ENCODE measurements around the gene G6PC2. TPM values are rescaled to one million over a fixed set of nuclear protein-coding genes. Genes with fewer than 3 reads are reported as not detected.
"Not testable (repeated sequence)": the region's sequence is repeated elsewhere in the genome, so short reads cannot be mapped to it uniquely, and the experiment has no call there.

The G6PC2 gene
- total RNA-seq, 4 donors from 2014 or later: 0.59 TPM; not detected in 3

GRCh38 chr2:168930242-168930641 lies 29.2 kb downstream of the G6PC2 start:
- Histone ChIP-seq H3K9me3 (no peaks in the 10 kb centered on the region), H3K4me3 (no peak overlapping the region), H3K27ac (no peak overlapping the region), H3K36me3 (no peaks in the 10 kb centered on the region), H3K4me1 (no peaks in the 10 kb centered on the region), H3K27me3 (no peaks in the 10 kb centered on the region)
- WGBS, 2 donors (ENCODE audit: low coverage in 1 of 2): 70 to 83% methylated on average over 1 of the region's 1 CpG
- no peak for ATAC-seq
- TF ChIP-seq, protein P1, sequence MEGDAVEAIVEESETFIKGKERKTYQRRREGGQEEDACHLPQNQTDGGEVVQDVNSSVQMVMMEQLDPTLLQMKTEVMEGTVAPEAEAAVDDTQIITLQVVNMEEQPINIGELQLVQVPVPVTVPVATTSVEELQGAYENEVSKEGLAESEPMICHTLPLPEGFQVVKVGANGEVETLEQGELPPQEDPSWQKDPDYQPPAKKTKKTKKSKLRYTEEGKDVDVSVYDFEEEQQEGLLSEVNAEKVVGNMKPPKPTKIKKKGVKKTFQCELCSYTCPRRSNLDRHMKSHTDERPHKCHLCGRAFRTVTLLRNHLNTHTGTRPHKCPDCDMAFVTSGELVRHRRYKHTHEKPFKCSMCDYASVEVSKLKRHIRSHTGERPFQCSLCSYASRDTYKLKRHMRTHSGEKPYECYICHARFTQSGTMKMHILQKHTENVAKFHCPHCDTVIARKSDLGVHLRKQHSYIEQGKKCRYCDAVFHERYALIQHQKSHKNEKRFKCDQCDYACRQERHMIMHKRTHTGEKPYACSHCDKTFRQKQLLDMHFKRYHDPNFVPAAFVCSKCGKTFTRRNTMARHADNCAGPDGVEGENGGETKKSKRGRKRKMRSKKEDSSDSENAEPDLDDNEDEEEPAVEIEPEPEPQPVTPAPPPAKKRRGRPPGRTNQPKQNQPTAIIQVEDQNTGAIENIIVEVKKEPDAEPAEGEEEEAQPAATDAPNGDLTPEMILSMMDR (IDR thresholded peaks at IDR 0.05): no peak
- TF ChIP-seq POLR2A (IDR thresholded peaks at IDR 0.05): no peak

DNA sequence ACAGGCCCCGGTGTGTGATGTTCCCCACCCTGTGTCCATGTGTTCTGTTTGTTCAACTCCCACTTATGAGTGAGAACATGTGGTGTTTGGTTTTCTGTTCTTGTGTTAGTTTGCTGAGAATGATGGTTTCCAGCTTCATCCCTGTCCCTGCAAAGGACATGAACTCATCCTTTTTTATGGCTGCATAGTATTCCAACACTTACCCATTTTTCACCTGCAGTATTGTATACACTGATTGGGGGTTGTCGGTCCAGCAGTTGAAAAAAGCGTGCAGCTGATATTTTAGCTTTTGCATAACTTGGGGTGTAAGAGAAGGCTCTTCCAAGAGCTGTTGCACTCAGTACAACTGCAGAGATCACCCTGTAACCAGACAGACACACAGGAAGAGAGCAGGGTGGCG lies 31.1 kb downstream of the G6PC2 start:
- H3K27ac ChIP-seq: not testable (repeated sequence)

DNA sequence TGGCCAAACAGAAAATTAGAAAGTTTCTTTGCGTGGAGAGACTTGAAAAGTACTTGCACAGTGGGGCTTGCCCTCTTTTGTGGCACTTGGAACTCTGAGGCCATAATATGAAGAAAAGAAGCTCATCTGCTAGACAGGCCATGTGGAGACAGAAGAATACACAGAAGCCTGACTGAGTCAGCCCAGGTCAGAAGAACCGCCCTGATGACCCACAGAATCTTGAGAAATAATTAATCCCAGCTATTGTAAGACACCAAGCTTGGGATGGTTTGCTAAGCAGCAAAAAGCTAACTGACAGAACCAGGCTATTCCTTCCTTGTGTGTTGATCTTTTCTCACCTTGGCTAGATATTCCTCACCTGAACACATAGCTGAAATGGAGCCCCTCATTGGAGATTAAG lies 33.7 kb downstream of the G6PC2 start:
- 90 to 94% methylated on average over 2 of the region's 2 CpGs for WGBS, 2 donors (ENCODE audit: low coverage in 1 of 2)
- no peak for ATAC-seq
- no peaks in the 10 kb centered on the region for H3K9me3 ChIP-seq

More for the DNA sequence above, 31.1 kb downstream of the G6PC2 start:
- H3K36me3 ChIP-seq, H3K4me3 ChIP-seq, H3K27me3 ChIP-seq, ATAC-seq, H3K9me3 ChIP-seq, H3K4me1 ChIP-seq: not testable (repeated sequence)
- WGBS, 2 donors (ENCODE audit: low coverage in 1 of 2): 97 to 100% methylated on average over 1 to 4 of the region's 4 CpGs

GRCh38 chr2:168935810-168936581 lies 34.9 kb downstream of the G6PC2 start:
- H3K36me3 ChIP-seq: no peaks in the 10 kb centered on the region
- TF ChIP-seq, protein P1 (IDR thresholded peaks at IDR 0.05): no peak
- no peak for ATAC-seq
- WGBS, 2 donors (ENCODE audit: low coverage in 1 of 2): 66 to 71% methylated on average over 5 to 13 of the region's 14 CpGs
- no peaks in the 10 kb centered on the region for H3K27me3 ChIP-seq
- H3K9me3 ChIP-seq: no peaks in the 10 kb centered on the region
- H3K4me3 ChIP-seq: no peak overlapping the region
- no peaks in the 10 kb centered on the region for H3K4me1 ChIP-seq
- H3K27ac ChIP-seq: no peak overlapping the region

More for the DNA sequence above, 33.7 kb downstream of the G6PC2 start:
- no peaks in the 10 kb centered on the region for H3K4me1 ChIP-seq
- TF ChIP-seq EP300 (IDR thresholded peaks at IDR 0.05) (no peak), POLR2A (IDR thresholded peaks at IDR 0.05) (no peak), POLR2AphosphoS5 (IDR thresholded peaks at IDR 0.05) (no peak)
- TF ChIP-seq, protein P1 (IDR thresholded peaks at IDR 0.05): no peak
- H3K27ac ChIP-seq: no peak overlapping the region
- no peaks in the 10 kb centered on the region for H3K27me3 ChIP-seq
- H3K36me3 ChIP-seq: no peaks in the 10 kb centered on the region
- no peak overlapping the region for H3K4me3 ChIP-seq

DNA sequence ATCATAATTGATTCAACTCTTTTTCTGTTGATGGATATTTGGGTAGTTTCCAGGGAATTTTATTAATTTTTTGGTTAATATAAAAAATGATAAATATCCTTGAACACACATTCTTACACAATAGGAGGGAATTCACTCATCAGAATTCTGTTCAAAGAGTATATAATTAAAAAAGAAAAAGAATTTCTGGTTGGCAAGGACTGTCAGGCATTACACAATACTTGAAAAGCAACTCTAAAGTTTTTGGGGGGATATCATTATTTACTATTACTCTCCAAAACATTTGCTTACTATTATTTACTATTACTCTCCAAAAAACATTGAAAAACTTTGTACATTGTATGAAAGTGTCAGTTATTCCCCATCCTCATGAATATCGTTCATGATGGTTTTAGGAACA lies 38.0 kb downstream of the G6PC2 start:
- ATAC-seq: no peak
- no peaks in the 10 kb centered on the region for H3K27me3 ChIP-seq
- no peak overlapping the region for H3K27ac ChIP-seq
- H3K9me3 ChIP-seq: no peaks in the 10 kb centered on the region
- no peaks in the 10 kb centered on the region for H3K36me3 ChIP-seq
- H3K4me1 ChIP-seq: no peaks in the 10 kb centered on the region
- H3K4me3 ChIP-seq: no peak overlapping the region
- 75 to 100% methylated on average over 1 of the region's 1 CpG for WGBS, 2 donors (ENCODE audit: low coverage in 1 of 2)
- no peak for TF ChIP-seq POLR2AphosphoS5 (IDR thresholded peaks at IDR 0.05)
- no peak for TF ChIP-seq POLR2A (IDR thresholded peaks at IDR 0.05)
- TF ChIP-seq EP300 (IDR thresholded peaks at IDR 0.05): no peak
- TF ChIP-seq, protein P1 (IDR thresholded peaks at IDR 0.05): no peak

Data from gastroesophageal sphincter (tissue), 4 donors.